GM18505 (cell line): ENCODE data around the gene MTCH1.

ENCODE experiments used
- ATAC-seq: cut with Tn5 transposase; IDR thresholded peaks from one replicate; pipeline ENCODE4 v1.9.1; 2021; ENCODE audit not compliant: unreplicated experiment
- POLR2A ChIP-seq: IDR thresholded peaks from 4 replicates; pipeline ENCODE4 v1.6.1; 2011; ENCODE audit warnings: borderline replicate concordance; ENCODE audit not compliant: insufficient read depth, insufficient read length; ENCODE audit errors: extremely low read depth

MTCH1 gene

GRCh38 chr6:37011656-37012378, 25.8 kb upstream of the MTCH1 start:
- no peak for ATAC-seq

DNA sequence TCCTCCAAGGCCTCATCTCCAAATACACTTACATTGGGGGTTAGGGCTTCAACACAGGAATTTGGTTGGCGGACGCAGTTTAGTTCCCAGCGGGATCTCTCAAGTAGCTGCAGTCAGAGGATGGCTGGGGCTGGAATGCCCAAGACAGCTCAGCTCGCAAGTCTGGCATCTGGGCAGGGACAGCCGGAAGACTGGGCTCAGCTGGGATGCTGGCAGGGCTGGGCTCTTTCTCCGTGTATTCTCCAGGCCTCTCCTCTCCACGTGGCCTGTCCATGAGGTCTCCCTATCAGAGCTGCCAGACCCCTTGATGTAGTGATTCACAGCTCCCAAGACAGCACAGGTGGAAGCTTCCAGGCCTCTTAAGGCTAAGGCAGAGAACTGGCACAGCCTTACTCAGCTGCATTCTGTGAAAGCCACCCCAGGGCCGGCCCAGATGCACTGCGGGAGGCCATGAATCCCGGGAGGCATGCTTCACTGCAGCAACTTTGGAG, 24.5 kb upstream of the MTCH1 start:
- no peak for TF ChIP-seq POLR2A
- ATAC-seq, result no peak

More at GRCh38 chr6:37011656-37012378, 25.8 kb upstream of the MTCH1 start:
- TF ChIP-seq POLR2A, result no peak

GRCh38 chr6:37008484-37009465, 22.8 kb upstream of the MTCH1 start:
- TF ChIP-seq POLR2A, result no peak
- no peak for ATAC-seq

DNA sequence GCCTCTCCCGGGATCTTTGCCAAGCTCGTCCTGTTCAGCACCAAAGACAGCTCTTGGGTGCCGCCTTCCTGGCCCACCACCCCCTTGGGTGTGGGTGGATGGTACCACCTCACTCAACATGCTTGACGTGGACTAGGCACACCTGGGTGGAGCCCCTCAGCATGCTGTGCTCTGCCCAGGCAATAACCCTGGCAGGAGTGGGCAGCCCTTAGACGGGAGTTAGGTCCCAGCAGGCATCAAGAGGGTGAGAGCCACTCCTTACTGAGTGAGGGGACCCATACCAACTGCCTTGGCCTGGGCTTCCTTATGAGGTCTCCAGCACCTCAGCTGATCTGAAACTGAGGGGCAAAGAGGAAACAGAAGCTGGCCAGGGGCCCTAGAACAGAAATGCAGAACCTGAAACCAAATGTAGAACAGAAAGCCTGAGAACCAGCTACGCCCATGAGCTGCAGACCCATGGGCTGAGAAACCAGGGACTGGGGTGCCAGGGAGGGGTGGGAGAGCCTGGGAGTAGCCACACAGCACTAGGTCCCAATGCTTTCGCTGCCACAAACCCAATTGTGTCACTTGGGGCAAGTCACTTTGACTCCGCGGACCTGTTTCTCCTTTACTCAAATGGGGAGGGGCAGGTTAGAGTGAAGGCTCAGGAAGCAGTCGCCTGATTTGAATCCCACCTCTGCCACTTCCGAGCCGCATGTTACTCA, 21.5 kb upstream of the MTCH1 start:
- peak; percentile 60 for TF ChIP-seq POLR2A
- no peak for ATAC-seq

DNA sequence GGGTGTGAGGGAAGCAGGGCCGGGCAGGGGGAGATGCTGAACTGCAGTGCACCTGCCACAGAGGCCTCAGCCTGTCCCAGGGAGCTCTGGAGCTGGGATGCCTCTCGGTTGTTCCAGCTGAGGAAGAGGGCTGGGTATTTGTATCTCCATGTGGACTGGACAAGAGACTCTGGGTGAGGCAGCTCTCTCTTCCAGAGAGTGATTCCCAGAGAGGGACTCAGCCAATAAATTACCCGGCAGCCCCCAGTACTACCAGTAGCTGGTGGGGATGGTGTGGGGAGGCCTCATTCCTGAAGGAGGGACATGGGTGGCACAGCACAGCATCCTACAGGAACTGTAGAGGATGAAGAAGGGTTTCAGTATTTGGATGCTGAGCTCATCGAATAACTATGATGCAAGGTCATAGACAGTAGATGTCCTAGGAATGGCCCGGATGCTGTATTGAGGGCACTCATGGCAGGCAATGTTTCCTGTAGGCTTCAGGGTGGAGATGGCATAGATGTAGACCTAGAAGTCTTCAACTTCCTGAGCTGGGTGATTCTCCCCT, 20.9 kb upstream of the MTCH1 start:
- no peak for TF ChIP-seq POLR2A
- no peak for ATAC-seq

DNA sequence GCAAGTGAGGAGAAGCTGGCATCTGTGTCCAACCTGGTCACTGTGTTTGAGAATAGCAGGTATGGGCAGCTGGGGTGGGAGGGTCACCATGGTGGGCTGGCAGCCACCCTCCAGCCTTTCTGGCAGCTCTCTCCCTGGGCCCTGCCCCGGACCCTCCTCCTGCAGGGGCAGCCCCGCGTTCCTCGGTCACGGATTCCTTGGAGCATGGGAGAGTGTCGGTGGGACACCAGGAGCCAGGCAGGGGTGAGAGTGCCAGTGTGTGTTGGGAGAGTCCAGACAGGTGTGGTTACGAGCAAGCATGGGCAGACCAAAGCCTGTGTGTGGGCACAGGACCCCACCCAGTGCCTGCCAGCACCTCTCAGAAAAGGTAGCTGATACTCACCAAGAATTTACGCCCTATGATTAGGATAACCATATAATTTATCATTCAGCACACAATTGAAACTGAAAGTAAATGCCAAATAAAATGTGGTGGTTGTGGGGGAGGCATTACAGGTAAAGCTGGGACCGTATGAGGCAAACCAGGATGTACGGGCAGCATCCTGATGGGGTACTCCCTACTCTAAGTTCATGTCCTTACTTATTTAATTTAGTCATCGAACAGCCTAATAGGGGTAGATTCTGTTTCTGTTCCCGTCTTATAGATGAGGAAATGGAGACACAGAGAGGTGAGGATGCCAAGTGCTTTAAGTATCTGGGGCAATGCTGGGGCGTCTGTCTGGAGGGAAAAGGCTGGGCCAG, 20.0 kb upstream of the MTCH1 start:
- TF ChIP-seq POLR2A, result no peak
- peak; percentile 16 for ATAC-seq

DNA sequence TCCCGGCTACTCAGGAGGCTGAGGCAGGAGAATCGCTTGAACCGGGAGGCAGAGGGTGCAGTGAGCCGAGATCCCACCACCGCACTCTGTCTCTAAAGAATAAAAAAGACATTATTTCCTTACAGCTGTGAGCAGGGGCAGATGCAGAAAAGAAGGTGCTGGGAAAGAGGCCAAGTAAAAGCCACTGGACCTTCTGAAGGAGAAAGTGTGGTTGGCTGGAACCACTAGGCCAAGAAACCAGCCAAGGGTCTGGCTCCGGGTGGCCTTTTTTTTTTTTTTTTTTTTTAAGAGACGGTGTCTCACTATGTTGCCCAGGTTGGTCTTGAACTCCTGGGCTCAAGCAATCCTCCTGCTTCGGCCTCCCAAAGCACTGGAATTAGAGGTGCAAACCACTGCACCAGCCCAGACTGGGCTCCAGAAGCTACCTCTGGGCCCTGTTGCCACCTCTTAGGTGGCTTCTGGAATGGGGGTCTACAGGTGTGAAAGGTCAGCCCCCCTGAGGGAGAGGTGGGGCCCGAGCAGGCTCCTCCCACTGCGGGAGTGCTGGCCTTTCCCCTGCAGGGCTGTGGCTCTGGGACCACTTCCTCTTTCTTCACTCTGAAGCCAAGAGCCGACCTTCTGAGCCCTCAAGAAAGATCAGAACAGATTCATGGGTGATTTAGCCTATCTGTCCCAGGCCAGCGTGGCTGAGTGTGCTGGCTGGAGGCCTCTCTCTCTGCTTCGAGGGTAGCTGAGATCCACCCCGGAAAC, 19.2 kb upstream of the MTCH1 start, which contains the start of gene FGD2:
TSS of gene FGD2 (plus strand) at position 595 of the 750 bp plus-strand sequence. CDS start 163 bp downstream, outside the sequence.
- peak; percentile 81 for TF ChIP-seq POLR2A
- ATAC-seq, result peak; percentile 66

DNA sequence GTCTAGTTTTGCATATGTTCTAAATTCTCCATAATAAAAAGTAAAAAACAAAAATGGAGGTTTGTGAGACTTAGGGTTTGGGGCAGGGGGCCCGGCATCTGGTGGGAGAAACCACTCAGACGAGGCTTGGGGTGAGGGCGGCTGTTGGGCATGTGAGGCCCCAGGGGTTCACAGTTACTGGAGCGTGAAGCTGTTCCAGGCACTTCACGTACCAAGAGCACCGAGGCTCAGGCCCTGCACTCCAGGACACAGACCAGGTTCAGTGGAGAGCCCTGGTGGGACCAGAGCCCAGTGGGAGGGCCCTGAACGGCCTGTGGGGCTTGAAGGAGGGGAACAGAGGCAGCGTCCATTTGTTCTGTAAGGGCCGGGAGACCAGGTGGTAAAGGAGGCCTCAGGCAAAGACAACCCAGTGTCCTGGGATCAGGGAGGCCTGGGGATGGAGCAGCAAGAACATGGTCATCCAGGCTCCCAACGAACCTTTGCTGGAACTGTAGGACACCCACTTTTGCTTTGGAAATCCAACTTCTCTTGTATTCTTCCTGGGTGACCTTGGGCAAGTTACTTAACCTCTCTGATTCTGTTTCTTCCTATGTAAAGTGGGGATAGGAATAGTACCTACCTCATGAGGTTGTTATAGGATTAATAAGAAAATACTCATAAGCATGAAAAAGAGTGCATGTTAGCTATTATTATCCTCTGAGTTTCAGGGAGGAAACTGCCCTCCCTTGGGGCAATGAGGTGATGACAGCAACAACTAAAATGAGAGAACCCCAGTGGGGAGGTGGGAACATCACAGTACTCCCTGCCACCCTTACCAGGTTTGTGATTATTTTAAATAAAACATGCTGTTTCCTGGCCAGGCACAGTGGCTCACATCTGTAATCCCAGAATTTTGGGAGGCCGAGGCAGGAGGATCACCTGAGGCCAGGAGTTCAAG, 18.3 kb upstream of the MTCH1 start:
- ATAC-seq, result no peak

DNA sequence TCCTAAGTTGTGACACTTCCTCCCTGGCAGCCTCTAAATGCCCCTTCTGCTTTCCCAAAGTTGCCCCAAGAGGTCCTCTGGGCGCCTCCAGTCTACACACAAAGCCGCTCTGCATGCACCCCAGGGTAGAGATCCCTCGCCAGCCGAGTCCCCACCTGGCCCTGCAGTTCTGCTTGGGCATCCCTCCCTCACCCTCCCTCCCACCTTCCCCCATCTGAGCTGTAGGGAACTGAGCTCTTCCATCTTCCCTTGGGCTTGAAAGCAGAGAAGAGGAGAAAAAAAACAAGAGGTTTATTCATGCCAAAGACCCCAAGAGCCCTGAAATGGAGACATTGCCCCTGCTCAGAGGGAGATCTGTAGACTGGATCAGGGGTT, 13.7 kb upstream of the MTCH1 start:
- no peak for ATAC-seq
- no peak for TF ChIP-seq POLR2A

More for the DNA sequence above, 18.3 kb upstream of the MTCH1 start:
- TF ChIP-seq POLR2A, result no peak

GRCh38 chr6:36999061-36999750, 13.2 kb upstream of the MTCH1 start:
- TF ChIP-seq POLR2A, result no peak
- no peak for ATAC-seq
